NT2/D1 (cell line): Measurements from ENCODE around the gene YPEL1.

Experiments
- DNase-seq: peaks from one replicate; pipeline ENCODE4 v3.0.0-alpha.2; 2011; ENCODE audit warnings: low read depth, low spot score
- H3K27me3 ChIP-seq: 2 replicates; pipeline ENCODE4 v1.6.0; 2011; ENCODE audit warnings: mild to moderate bottlenecking; ENCODE audit not compliant: insufficient read length, insufficient read depth
- H3K36me3 ChIP-seq: 2 replicates; pipeline ENCODE4 v1.6.1; 2011; ENCODE audit warnings: mild to moderate bottlenecking, low read length, mixed read lengths; ENCODE audit not compliant: insufficient read depth, insufficient read length
- H3K4me1 ChIP-seq: 2 replicates; pipeline ENCODE4 v1.5.1; 2011; ENCODE audit not compliant: insufficient read depth, insufficient read length
- H3K4me3 ChIP-seq: 2 replicates; pipeline ENCODE4 v1.5.1; 2011; ENCODE audit warnings: low read depth; ENCODE audit not compliant: insufficient read length
- H3K9ac ChIP-seq: 2 replicates; pipeline ENCODE4 v1.6.0; 2011; ENCODE audit warnings: low read depth; ENCODE audit not compliant: insufficient read length
- H3K9me3 ChIP-seq: 2 replicates; pipeline ENCODE4 v1.5.1; 2011; ENCODE audit warnings: mild to moderate bottlenecking, low read length; ENCODE audit not compliant: insufficient read depth
- SUZ12 ChIP-seq: IDR thresholded peaks from 2 replicates; pipeline ENCODE4 v1.6.1; 2011; ENCODE audit not compliant: insufficient read length, insufficient read depth; ENCODE audit errors: extremely low read depth
- YY1 ChIP-seq: IDR thresholded peaks from 2 replicates; pipeline ENCODE4 v1.6.1; 2011; ENCODE audit not compliant: insufficient read length, insufficient read depth
- ZNF274 ChIP-seq: IDR thresholded peaks from 2 replicates; pipeline ENCODE4 v1.6.1; 2011; ENCODE audit warnings: mild to moderate bottlenecking, low read depth, low read length

The YPEL1 gene

DNA sequence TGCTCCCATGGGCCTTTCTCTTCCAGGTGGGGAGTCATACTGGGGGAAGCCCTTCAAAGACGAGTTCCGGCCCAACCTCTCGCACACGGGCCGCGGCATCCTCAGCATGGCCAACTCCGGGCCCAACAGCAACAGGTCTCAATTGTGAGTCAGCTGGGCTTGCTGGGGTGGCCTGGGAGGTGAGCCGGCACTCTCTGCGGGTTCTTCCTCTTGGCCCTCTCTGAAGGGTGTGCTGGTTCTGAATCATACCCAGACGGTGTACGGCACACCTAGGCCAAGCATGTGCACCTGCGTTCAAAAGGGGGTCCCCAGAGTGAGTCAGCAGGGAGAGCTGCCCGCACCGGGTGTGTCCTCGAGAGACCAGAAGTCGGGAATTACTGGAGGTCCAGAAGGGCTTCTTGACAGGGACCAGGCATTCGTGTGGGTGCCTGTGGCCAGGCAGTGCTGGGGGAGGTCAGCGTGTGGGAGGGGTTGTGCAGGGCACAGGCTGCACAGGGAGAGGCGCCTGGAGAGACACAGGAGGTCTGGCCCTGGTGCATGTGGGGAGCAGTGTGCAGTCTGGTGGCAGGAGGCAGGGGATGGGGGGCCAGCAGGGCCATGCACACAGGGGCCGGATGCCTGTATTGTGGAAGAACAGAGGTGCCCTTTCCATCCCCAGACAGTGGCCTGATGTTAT lies 46.8 kb downstream of the YPEL1 start:
- Histone ChIP-seq H3K9ac (no peak overlapping the region), H3K4me3 (no peak overlapping the region), H3K36me3 (peaks cover 61% of the 10 kb centered on the region), H3K4me1 (no peaks in the 10 kb centered on the region), H3K27me3 (no peaks in the 10 kb centered on the region), H3K9me3 (no peaks in the 10 kb centered on the region)
- no peak for DNase-seq
- TF ChIP-seq ZNF274 (no peak), SUZ12 (no peak), YY1 (no peak)

- H3K4me1 ChIP-seq, result no peaks in the 10 kb centered on the region
- H3K9ac ChIP-seq, result no peak overlapping the region
- H3K9me3 ChIP-seq, result no peaks in the 10 kb centered on the region
- H3K36me3 ChIP-seq, result peaks cover 59% of the 10 kb centered on the region
- TF ChIP-seq SUZ12, result no peak
- no peak for TF ChIP-seq ZNF274
- TF ChIP-seq YY1, result no peak
- no peak for DNase-seq
- H3K4me3 ChIP-seq, result no peak overlapping the region
- H3K27me3 ChIP-seq, result no peaks in the 10 kb centered on the region
These were observed 47.3 kb downstream of the YPEL1 start for GRCh38 chr22:21688341-21688705.

DNA sequence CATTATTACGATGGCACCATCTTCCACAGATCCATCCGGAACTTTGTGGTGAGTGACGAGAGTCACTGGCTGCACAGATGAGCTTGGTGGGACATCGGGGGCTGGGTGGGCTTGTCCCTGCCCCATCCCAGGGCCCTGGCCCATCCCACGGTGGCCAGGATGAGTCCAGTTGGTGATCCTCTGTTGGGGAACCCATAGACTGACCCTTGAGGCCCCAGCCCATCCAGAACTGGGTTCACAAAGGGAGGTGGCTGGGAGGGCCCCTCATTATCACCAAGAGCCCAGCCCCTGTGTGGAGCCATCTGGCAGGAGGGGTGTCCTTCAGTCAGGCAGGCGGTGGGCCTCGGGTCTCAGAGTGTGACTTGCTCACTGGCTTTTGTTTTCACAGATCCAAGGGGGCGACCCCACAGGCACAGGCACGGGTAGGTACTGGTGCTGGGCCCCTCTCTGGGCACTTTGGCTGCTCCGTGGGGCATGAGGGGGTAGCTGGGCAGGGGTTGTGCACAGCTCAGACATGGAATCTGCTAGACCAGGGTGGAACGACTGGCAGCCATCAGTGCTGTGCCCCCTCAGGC lies 47.8 kb downstream of the YPEL1 start:
- Histone ChIP-seq H3K4me3 (no peak overlapping the region), H3K36me3 (peaks cover 63% of the 10 kb centered on the region), H3K9me3 (no peaks in the 10 kb centered on the region), H3K27me3 (no peaks in the 10 kb centered on the region), H3K4me1 (no peaks in the 10 kb centered on the region), H3K9ac (no peak overlapping the region)
- TF ChIP-seq YY1 (no peak), SUZ12 (no peak), ZNF274 (no peak)
- DNase-seq, result no peak

DNA sequence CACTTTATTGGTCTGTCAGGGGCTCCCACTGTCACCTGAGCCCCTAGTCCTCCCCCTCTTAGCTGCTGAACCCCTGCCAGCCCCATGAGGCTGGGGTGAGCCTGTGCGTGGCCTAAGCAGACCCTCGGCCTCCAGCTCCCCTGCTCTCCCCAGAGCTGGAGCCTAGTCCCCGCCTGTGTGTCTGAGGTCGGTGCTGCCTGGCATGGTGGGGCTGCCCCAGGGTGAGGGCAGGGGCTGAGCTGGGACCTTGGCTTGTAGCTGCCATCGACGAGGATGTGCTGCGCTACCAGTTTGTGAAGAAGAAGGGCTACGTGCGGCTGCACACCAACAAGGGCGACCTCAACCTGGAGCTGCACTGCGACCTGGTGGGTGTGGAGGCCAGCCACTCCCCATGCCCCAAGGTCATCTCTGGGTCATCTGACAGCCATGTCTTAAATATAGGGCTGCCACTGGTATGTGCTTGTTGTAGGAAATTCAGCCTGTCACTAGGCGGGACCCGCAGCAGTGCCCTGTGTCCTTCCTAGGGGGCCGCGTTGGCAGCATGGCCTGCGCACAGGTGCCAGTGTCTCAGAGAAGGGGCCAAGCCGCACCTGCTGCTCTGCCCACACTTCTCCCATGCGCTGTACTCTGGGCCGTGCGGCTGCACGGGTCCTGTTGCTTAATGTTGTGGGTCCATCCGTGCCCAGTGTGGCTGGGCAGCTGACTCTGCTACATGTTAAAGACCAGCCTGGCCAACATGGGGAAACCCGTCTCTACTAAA lies 48.8 kb downstream of the YPEL1 start:
- Histone ChIP-seq H3K4me1 (no peaks in the 10 kb centered on the region), H3K9me3 (no peaks in the 10 kb centered on the region), H3K27me3 (no peaks in the 10 kb centered on the region), H3K9ac (no peak overlapping the region), H3K36me3 (peaks cover 71% of the 10 kb centered on the region), H3K4me3 (no peak overlapping the region)
- DNase-seq, result no peak
- TF ChIP-seq ZNF274, result no peak
- TF ChIP-seq YY1, result no peak
- no peak for TF ChIP-seq SUZ12

GRCh38 chr22:21686193-21686608 lies 49.4 kb downstream of the YPEL1 start:
- DNase-seq, result no peak
- TF ChIP-seq ZNF274 (no peak), SUZ12 (no peak), YY1 (no peak)
- H3K27me3 ChIP-seq, result no peaks in the 10 kb centered on the region
- no peak overlapping the region for H3K9ac ChIP-seq
- no peaks in the 10 kb centered on the region for H3K9me3 ChIP-seq
- peaks cover 73% of the 10 kb centered on the region for H3K36me3 ChIP-seq
- no peak overlapping the region for H3K4me3 ChIP-seq
- peaks cover 1% of the 10 kb centered on the region for H3K4me1 ChIP-seq

GRCh38 chr22:21685164-21685513 lies 50.5 kb downstream of the YPEL1 start:
- no peak for DNase-seq
- TF ChIP-seq YY1, result no peak
- H3K9ac ChIP-seq, result no peak overlapping the region
- H3K4me1 ChIP-seq, result peaks cover 3% of the 10 kb centered on the region
- H3K36me3 ChIP-seq, result peaks cover 75% of the 10 kb centered on the region
- H3K27me3 ChIP-seq, result no peaks in the 10 kb centered on the region
- H3K9me3 ChIP-seq, result no peaks in the 10 kb centered on the region
- H3K4me3 ChIP-seq, result no peak overlapping the region

DNA sequence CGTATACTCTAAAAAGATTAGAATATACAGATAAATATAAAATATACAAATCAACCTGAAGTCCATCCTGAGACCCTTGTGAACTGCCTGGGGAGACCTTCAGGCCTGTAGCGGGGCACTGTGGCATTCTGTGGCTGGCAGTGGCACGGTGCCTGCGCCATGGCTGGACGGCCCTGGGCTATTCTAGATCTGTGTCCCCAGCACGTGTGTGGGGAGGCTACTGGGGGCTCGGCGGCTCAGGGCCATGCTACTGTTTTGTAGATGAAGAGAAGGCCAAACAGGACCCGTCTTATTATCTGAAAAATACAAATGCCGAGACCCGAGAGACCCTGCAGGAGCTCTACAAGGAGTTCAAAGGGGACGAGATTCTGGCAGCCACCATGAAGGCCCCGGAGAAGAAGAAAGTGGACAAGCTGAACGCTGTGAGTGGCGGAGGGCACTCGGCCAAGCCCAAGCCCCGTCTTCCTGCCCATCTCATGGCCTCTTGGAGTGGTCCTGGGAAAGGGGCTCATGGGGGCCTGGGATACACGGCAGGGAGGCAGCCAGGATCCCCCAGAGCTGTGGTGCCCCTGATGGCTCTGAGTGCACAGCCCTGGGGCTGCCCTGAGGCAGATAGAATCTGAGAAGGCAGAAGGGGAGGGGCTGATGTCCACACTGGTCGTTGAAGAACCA lies 51.0 kb downstream of the YPEL1 start:
- no peaks in the 10 kb centered on the region for H3K9me3 ChIP-seq
- TF ChIP-seq ZNF274, result no peak
- TF ChIP-seq SUZ12, result no peak
- no peak for TF ChIP-seq YY1
- H3K9ac ChIP-seq, result no peak overlapping the region
- no peaks in the 10 kb centered on the region for H3K27me3 ChIP-seq
- H3K4me1 ChIP-seq, result peaks cover 3% of the 10 kb centered on the region
- H3K4me3 ChIP-seq, result no peak overlapping the region
- DNase-seq, result no peak
- peaks cover 74% of the 10 kb centered on the region for H3K36me3 ChIP-seq
